ENCODE measurements around the gene FBXO31. TPM values are rescaled to one million over a fixed set of nuclear protein-coding genes. Genes with fewer than 3 reads are reported as not detected.
"Not testable (repeated sequence)": the region's sequence is repeated elsewhere in the genome, so short reads cannot be mapped to it uniquely, and the experiment has no call there.

Gene FBXO31
- total and polyA plus RNA-seq, 2 of the 13 experiments (the other 11 are each of a cell fraction or from before 2014, with no cell fraction given): 92.4 to 101 TPM

DNA sequence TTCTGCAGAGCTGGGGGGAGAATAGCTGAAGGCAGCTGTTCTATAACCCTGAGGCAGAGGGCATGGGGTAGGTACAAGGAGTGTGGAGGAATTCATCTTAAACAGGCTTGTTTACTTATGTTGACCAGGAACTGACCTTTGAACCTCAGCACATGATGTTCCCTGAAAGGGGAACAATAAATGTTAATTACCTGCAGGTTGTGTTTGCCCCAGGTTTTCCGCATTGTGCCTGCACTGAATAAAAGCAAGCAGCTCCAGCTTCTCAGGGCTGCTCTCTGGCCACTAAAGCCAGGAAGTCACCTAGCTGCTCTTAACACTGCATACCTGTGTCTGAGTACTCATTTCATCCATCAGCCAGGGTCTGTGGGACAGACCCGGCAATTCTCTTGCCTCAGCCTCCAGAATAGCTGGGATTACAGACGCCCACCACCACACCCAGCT, 4.2 kb downstream of the FBXO31 start (continued):
- 0 out of 2 replicates have a peak, but pooled peaks have one; percentile 67 for TF ChIP-seq ZSCAN12 (CRISPR knock-in tag; IDR thresholded peaks at IDR 0.05)
- peak; percentile 56 for TF ChIP-seq ZEB1 (IDR thresholded peaks at IDR 0.05; ENCODE audit: insufficient replicate concordance, low read depth)
- peak; percentile 62 for TF ChIP-seq POLR2G (IDR thresholded peaks at IDR 0.05; ENCODE audit: low read depth, low read length)
- TF ChIP-seq FOXP1 (IDR thresholded peaks at IDR 0.05): peak; percentile 49; the same call in 1 of the 2 replicates
- peak; percentile 95 for TF ChIP-seq FOXP1 (CRISPR knock-in tag; IDR thresholded peaks at IDR 0.05)
- not testable (repeated sequence) for TF ChIP-seq NONO (IDR thresholded peaks at IDR 0.05)
- TF ChIP-seq NONO (CRISPR knock-in tag; conservative IDR thresholded peaks at IDR 0.05): peak; percentile 73; the same call in 1 of the 2 replicates
- peak; percentile 52; the same call in 1 of the 2 replicates for TF ChIP-seq ZNF292 (CRISPR knock-in tag; IDR thresholded peaks at IDR 0.05; ENCODE audit: borderline replicate concordance, low read depth)
- 0 out of 2 replicates have a peak, but pooled peaks have one; percentile 25 for TF ChIP-seq ARNT2 (CRISPR knock-in tag; IDR thresholded peaks at IDR 0.05; ENCODE audit: low read depth)
- TF ChIP-seq, protein P1, sequence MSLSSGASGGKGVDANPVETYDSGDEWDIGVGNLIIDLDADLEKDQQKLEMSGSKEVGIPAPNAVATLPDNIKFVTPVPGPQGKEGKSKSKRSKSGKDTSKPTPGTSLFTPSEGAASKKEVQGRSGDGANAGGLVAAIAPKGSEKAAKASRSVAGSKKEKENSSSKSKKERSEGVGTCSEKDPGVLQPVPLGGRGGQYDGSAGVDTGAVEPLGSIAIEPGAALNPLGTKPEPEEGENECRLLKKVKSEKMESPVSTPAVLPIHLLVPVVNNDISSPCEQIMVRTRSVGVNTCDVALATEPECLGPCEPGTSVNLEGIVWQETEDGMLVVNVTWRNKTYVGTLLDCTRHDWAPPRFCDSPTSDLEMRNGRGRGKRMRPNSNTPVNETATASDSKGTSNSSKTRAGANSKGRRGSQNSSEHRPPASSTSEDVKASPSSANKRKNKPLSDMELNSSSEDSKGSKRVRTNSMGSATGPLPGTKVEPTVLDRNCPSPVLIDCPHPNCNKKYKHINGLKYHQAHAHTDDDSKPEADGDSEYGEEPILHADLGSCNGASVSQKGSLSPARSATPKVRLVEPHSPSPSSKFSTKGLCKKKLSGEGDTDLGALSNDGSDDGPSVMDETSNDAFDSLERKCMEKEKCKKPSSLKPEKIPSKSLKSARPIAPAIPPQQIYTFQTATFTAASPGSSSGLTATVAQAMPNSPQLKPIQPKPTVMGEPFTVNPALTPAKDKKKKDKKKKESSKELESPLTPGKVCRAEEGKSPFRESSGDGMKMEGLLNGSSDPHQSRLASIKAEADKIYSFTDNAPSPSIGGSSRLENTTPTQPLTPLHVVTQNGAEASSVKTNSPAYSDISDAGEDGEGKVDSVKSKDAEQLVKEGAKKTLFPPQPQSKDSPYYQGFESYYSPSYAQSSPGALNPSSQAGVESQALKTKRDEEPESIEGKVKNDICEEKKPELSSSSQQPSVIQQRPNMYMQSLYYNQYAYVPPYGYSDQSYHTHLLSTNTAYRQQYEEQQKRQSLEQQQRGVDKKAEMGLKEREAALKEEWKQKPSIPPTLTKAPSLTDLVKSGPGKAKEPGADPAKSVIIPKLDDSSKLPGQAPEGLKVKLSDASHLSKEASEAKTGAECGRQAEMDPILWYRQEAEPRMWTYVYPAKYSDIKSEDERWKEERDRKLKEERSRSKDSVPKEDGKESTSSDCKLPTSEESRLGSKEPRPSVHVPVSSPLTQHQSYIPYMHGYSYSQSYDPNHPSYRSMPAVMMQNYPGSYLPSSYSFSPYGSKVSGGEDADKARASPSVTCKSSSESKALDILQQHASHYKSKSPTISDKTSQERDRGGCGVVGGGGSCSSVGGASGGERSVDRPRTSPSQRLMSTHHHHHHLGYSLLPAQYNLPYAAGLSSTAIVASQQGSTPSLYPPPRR (CRISPR knock-in tag; IDR thresholded peaks at IDR 0.05; ENCODE audit: borderline replicate concordance): peak; percentile 60; the same call in 1 of the 2 replicates
- TF ChIP-seq, protein P2, sequence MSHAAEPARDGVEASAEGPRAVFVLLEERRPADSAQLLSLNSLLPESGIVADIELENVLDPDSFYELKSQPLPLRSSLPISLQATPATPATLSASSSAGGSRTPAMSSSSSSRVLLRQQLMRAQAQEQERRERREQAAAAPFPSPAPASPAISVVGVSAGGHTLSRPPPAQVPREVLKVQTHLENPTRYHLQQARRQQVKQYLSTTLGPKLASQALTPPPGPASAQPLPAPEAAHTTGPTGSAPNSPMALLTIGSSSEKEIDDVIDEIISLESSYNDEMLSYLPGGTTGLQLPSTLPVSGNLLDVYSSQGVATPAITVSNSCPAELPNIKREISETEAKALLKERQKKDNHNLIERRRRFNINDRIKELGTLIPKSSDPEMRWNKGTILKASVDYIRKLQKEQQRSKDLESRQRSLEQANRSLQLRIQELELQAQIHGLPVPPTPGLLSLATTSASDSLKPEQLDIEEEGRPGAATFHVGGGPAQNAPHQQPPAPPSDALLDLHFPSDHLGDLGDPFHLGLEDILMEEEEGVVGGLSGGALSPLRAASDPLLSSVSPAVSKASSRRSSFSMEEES (CRISPR knock-in tag; IDR thresholded peaks at IDR 0.05): peak; percentile 91; the same call in 1 of the 2 replicates
- TF ChIP-seq ZBTB7B (CRISPR knock-in tag; IDR thresholded peaks at IDR 0.05): peak; percentile 62; the same call in 1 of the 2 replicates
- peak; percentile 78 for TF ChIP-seq NCOA2 (CRISPR knock-in tag; IDR thresholded peaks at IDR 0.05)
- TF ChIP-seq MLLT10 (CRISPR knock-in tag; IDR thresholded peaks at IDR 0.05): peak; percentile 87
- peak; percentile 94 for TF ChIP-seq BCL6 (CRISPR knock-in tag; IDR thresholded peaks at IDR 0.05)
- 0 out of 2 replicates have a peak, but pooled peaks have one; percentile 53 for TF ChIP-seq ZNF589 (CRISPR knock-in tag; conservative IDR thresholded peaks at IDR 0.05)
- TF ChIP-seq, protein P3, sequence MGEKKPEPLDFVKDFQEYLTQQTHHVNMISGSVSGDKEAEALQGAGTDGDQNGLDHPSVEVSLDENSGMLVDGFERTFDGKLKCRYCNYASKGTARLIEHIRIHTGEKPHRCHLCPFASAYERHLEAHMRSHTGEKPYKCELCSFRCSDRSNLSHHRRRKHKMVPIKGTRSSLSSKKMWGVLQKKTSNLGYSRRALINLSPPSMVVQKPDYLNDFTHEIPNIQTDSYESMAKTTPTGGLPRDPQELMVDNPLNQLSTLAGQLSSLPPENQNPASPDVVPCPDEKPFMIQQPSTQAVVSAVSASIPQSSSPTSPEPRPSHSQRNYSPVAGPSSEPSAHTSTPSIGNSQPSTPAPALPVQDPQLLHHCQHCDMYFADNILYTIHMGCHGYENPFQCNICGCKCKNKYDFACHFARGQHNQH (CRISPR knock-in tag; IDR thresholded peaks at IDR 0.05): peak; percentile 75
- peak; percentile 57; the same call in 1 of the 2 replicates for TF ChIP-seq DMAP1 (CRISPR knock-in tag; IDR thresholded peaks at IDR 0.05)
- TF ChIP-seq ZNF232 (CRISPR knock-in tag; IDR thresholded peaks at IDR 0.05; ENCODE audit: borderline replicate concordance): 0 out of 2 replicates have a peak, but pooled peaks have one; percentile 38
- TF ChIP-seq HDAC1 (CRISPR knock-in tag; IDR thresholded peaks at IDR 0.05): peak; percentile 52; the same call in 1 of the 2 replicates
- 0 out of 2 replicates have a peak, but pooled peaks have one; percentile 14 for TF ChIP-seq ZC3H13 (CRISPR knock-in tag; IDR thresholded peaks at IDR 0.05)
- TF ChIP-seq TCF7 (IDR thresholded peaks at IDR 0.05; ENCODE audit: low read depth): 0 out of 2 replicates have a peak, but pooled peaks have one; percentile 49
- peak; percentile 57 for TF ChIP-seq HHEX (CRISPR knock-in tag; IDR thresholded peaks at IDR 0.05)
- TF ChIP-seq, protein P4, sequence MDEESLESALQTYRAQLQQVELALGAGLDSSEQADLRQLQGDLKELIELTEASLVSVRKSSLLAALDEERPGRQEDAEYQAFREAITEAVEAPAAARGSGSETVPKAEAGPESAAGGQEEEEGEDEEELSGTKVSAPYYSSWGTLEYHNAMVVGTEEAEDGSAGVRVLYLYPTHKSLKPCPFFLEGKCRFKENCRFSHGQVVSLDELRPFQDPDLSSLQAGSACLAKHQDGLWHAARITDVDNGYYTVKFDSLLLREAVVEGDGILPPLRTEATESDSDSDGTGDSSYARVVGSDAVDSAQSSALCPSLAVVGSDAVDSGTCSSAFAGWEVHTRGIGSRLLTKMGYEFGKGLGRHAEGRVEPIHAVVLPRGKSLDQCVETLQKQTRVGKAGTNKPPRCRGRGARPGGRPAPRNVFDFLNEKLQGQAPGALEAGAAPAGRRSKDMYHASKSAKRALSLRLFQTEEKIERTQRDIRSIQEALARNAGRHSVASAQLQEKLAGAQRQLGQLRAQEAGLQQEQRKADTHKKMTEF (CRISPR knock-in tag; IDR thresholded peaks at IDR 0.05): peak; percentile 50

Measured in HepG2 (cell line).